LNCaP clone FGC (cell line): Measurements from ENCODE around the gene C15orf62.

Experiments used
- DNase-seq: peaks from one replicate; pipeline ENCODE4 v3.0.0-alpha.2; 2011; ENCODE audit warnings: low read depth
- H3K4me3 ChIP-seq: 2 replicates; pipeline ENCODE4 v1.5.1; 2011; ENCODE audit warnings: mild to moderate bottlenecking, low read depth, low read length, control low read depth
- TF ChIP-seq, protein P1 (sequence below): IDR thresholded peaks from 2 replicates; pipeline ENCODE4 v1.5.1; 2012; ENCODE audit warnings: mild to moderate bottlenecking; ENCODE audit not compliant: control insufficient read depth, insufficient read depth; ENCODE audit errors: extremely low read depth

The C15orf62 gene

DNA sequence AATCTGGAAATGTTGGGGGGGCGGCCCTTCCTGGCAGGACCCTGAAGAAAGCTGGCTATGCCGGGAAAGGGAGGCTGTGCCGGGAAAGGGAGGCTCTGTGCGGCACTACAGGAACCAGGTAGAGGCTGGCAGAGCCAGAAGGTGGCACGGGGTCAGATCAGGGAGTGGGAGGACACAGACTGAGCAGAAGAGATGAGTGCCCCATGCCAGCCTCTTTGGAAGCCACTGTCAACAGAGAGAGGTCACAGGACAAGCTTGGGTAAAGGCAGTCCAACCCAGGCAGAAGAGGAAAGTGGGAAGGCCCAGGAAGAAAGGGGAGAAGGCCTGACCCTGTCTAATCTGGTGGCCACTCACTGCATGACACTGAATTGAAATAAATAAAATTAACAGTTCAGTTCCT, 1.5 kb downstream of the C15orf62 start:
- TF ChIP-seq, protein P1, sequence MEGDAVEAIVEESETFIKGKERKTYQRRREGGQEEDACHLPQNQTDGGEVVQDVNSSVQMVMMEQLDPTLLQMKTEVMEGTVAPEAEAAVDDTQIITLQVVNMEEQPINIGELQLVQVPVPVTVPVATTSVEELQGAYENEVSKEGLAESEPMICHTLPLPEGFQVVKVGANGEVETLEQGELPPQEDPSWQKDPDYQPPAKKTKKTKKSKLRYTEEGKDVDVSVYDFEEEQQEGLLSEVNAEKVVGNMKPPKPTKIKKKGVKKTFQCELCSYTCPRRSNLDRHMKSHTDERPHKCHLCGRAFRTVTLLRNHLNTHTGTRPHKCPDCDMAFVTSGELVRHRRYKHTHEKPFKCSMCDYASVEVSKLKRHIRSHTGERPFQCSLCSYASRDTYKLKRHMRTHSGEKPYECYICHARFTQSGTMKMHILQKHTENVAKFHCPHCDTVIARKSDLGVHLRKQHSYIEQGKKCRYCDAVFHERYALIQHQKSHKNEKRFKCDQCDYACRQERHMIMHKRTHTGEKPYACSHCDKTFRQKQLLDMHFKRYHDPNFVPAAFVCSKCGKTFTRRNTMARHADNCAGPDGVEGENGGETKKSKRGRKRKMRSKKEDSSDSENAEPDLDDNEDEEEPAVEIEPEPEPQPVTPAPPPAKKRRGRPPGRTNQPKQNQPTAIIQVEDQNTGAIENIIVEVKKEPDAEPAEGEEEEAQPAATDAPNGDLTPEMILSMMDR = no peak
- no peak overlapping the region for H3K4me3 ChIP-seq
- no peak for DNase-seq

DNA sequence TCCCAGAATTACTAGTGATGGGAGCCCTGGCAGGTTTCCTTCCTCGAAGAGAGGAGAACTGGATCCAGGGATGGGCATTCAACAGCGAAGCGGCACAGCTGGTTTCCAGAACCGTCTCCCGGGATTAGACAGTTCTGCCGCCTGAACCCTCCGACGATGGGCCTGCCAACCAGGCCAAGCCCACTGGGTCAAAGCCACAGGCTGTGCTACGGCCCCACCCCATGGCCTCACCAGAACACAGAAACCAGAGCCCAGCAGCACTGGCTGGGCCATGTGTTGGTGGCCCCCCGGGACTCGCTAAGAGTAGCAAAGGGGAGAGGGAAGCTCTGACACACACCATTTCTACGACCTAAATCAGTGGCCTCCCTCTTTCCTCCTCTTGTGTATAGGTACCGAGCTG, 2.2 kb downstream of the C15orf62 start:
- DNase-seq = no peak

DNA sequence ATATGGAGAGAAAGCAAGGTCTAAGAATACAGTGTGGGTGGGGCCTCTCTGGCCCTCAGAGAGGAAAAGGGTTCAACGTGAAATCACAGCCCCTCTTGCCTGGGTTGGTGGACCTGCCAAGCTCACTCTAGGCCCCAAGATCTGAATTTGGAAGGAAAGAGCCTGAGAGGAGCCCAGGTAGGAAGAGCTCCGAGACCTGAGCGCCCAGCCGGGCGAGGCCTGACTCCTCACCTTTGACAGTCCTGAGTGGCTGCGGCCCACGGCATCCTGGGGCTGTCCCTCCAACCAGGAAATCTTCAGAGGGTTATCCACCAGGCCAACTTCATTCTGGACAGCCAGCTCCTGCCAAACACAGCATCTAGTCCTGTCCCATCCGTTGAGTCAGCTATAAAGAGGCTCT, 3.7 kb downstream of the C15orf62 start:
- no peak overlapping the region for H3K4me3 ChIP-seq
- TF ChIP-seq, protein P1 = no peak
- DNase-seq = no peak

More for the DNA sequence above, 2.2 kb downstream of the C15orf62 start:
- H3K4me3 ChIP-seq = no peak overlapping the region
- TF ChIP-seq, protein P1 = no peak

DNA sequence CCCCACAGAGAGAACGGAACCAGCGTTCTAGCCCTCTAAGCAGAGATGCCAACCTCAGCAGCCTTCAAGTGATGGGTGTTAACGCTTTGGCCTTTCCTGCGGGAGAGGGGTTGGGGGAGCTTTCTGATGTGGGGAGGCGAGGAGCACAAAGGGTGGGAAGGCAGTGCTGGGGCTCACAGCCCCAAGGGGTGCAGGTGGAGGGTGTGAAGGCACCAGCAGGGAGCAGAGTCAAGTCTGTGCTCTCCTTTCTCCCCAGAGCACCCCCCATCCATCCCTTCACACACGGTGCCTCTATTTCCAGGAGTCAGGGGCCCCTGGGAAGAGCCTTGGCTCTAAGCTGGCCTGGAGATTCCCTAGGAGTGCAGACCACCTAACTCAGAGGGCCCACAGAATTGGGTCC, 4.1 kb downstream of the C15orf62 start:
- TF ChIP-seq, protein P1 = no peak
- H3K4me3 ChIP-seq = no peak overlapping the region
- DNase-seq = no peak

DNA sequence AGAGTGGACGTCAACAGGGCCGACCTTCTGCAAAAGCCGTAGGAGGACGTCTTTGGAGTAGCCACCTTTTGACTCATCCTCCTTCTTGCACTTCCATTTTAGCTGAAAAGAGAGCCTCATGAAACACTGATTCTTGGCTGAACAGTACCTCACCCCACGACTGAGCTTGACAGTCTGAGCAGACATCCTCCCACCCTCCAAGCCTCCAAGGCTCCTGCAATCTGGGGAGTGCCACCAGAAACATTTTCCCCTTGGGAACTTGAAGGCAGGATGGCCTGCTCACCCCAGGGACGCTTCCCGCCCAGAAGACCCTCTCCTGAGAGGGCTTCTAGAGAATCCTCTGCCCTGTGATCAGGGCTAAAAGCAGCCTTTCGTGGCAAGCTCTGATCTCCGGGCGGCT, 5.2 kb downstream of the C15orf62 start:
- DNase-seq = no peak
- H3K4me3 ChIP-seq = no peak overlapping the region
- TF ChIP-seq, protein P1 = no peak

DNA sequence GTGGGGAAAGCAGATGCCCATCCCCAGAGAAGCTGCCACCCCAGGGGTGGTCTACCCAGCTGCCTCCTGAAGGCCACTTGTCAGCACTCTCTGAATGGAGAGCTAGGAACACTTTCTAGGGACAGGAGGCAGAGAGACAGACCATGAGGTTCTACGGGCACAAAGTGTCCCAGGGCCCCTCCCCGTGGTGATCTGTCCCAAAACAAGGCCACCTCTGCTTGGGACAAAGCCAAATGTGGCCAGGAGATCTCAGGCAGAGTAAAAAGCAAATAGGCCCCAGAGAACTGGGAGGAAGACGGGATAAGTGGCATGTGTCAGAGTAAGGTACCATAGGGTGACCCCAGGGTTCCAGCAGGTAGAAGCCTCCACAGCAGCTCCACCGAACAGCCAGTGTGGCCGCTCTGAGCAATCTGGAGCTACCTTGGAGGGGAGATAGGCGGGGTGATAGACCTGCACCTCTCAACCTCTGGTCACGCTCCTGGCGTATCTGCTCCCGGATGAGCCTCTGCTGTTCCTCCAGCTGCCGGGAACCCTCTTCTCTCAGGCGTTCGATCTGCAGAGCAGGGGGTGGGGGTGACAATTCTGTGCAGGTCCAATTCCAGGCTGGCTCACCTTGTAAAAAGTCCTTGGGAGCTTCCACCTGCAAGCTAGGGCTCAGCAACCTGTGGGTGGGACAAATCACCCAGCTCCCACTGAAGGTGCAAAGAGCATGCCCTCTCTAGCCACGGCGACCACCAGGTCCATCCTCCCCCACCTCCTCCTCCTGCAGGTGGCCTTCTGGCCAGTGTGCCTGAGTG, 6.2 kb downstream of the C15orf62 start:
- TF ChIP-seq, protein P1 = no peak
- DNase-seq = no peak

More for the DNA sequence above, 6.2 kb downstream of the C15orf62 start:
- H3K4me3 ChIP-seq = no peak overlapping the region
